Esophagus muscularis mucosa (tissue), 4 donors: ENCODE results near the gene FSCN2. TPM values are rescaled to one million over a fixed set of nuclear protein-coding genes. Genes with fewer than 3 reads are reported as not detected.

Source experiments
- DNase-seq: peaks from one replicate; pipeline ENCODE4 v3.0.0-alpha.2; 2017; ENCODE audit errors: extremely low spot score
- H3K27ac ChIP-seq, 4 donors: fragments of 200-600 bp; sonication (generic); replicated peaks in 1 of 4; 1 replicate in 3 of 4; 2 replicates in 1 of 4; pipeline ENCODE4 v1.5.1; 2016 to 2019; ENCODE audit warnings: mild to moderate bottlenecking in 1 of 4
- H3K27me3 ChIP-seq, 4 donors: fragments of 200-600 bp; sonication (generic); one replicate each; pipeline versions ENCODE4 v1.5.1 to v1.6.0; 2016 to 2019
- H3K36me3 ChIP-seq, 4 donors: fragments of 200-600 bp; sonication (generic); one replicate each; pipeline ENCODE4 v1.5.1; 2016 to 2019
- H3K4me1 ChIP-seq, 4 donors: fragments of 200-600 bp; sonication (generic); one replicate each; pipeline ENCODE4 v1.5.1; 2016 to 2019
- H3K4me3 ChIP-seq, 4 donors: fragments of 200-600 bp; sonication (generic); 1 replicate in 2 of 4; 2 replicates in 2 of 4; pipeline ENCODE4 v1.5.1; 2016 to 2019; ENCODE audit warnings: mild to moderate bottlenecking in 4 of 4, moderate library complexity in 1 of 4
- H3K9me3 ChIP-seq, 4 donors: fragments of 200-600 bp; sonication (generic); 1 replicate in 3 of 4; 2 replicates in 1 of 4; pipeline ENCODE4 v1.5.1; 2016 to 2019
- EP300 ChIP-seq: sonication (generic); formaldehyde crosslinking; IDR thresholded peaks from one replicate; pipeline ENCODE4 v1.6.1; 2017; ENCODE audit warnings: antibody characterized with exemption
- POLR2A ChIP-seq: fragments of 450-650 bp; IDR thresholded peaks from one replicate; pipeline ENCODE4 v1.6.1; 2017; ENCODE audit warnings: antibody characterized with exemption, moderate library complexity, mild to moderate bottlenecking, low read depth
- POLR2AphosphoS5 ChIP-seq, 2 donors: sonication (generic); formaldehyde crosslinking; IDR thresholded peaks; one replicate each; pipeline ENCODE4 v1.6.1; 2017; ENCODE audit warnings: antibody characterized with exemption in 2 of 2
- WGBS: methylation state at CpG from one replicate; pipeline ENCODE4 v1.1.5; 2018; 5-methylcytosine and 5-hydroxymethylcytosine counted together
- intact Hi-C: fragments of 100-400 bp; cut with DNase I; formaldehyde crosslinking; loops from one replicate; pipeline ENCODE4 v1.15.1; 2023
- total RNA-seq, 4 donors: library from RNA; depleted of rRNA; stranded (reverse); fragments of >200 nt; gene quantifications; one replicate each; pipeline versions ENCODE4 v1.1.0 to v1.2.1, GENCODE V29; 2016
- TF ChIP-seq, protein P1 (sequence below), 3 experiments: fragments of 200-600 bp in 2 of 3; fragments of 450-650 bp in 1 of 3; sonication (generic) in 2 of 3; IDR thresholded peaks; one replicate each; pipeline ENCODE4 v1.5.1; 2017 to 2019; ENCODE audit warnings: antibody characterized with exemption in 3 of 3, mild to moderate bottlenecking in 2 of 3, moderate library complexity in 1 of 3

FSCN2 gene
- total RNA-seq, 4 donors from 2014 or later: 1.2 to 2.4 (median 1.7) TPM

DNA sequence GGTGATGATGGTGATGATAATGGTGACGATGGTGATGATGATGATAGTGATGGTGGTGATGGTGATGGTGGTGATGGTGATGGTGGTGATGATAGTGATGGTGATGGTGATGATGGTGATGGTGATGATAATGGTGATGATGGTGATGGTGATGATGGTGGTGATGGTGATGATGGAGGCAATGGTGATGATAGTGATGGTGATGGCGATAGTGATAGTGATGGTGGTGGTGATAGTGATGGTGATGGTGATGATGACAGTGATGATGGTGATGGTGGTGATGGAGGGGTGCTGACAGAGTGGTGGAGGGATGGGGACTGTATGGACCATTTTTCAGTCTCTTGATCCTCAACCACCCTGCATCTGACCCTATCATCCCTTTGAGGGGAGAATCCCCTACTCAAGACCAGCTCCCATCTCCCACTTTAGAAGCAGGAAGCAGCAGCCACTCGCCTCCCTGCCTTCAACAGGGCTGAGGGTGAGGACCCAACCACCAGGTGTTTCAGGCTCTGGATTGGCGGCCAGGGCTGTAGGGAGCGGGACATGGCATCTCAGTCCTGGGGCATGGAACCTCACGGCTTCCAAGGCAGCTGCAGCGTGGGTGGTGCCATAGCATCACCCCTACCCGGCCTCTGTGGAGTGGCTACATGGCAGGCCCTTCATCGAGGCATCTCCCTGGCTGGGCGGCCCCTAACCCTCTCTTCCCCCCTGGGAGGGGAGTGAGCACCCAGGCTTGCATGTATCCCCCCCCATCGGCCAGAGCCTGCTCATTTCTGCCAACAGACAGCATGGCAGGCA is 4.5 kb downstream of the FSCN2 start:
- no peak for DNase-seq
- H3K4me1 ChIP-seq: peaks cover 13 to 26% (median 20%) of the 10 kb centered on the region in 4 donors
- H3K27ac ChIP-seq: no peak overlapping the region
- TF ChIP-seq, protein P1, sequence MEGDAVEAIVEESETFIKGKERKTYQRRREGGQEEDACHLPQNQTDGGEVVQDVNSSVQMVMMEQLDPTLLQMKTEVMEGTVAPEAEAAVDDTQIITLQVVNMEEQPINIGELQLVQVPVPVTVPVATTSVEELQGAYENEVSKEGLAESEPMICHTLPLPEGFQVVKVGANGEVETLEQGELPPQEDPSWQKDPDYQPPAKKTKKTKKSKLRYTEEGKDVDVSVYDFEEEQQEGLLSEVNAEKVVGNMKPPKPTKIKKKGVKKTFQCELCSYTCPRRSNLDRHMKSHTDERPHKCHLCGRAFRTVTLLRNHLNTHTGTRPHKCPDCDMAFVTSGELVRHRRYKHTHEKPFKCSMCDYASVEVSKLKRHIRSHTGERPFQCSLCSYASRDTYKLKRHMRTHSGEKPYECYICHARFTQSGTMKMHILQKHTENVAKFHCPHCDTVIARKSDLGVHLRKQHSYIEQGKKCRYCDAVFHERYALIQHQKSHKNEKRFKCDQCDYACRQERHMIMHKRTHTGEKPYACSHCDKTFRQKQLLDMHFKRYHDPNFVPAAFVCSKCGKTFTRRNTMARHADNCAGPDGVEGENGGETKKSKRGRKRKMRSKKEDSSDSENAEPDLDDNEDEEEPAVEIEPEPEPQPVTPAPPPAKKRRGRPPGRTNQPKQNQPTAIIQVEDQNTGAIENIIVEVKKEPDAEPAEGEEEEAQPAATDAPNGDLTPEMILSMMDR (IDR thresholded peaks at IDR 0.05): no peak
- TF ChIP-seq EP300 (no peak), POLR2A (no peak)
- intact Hi-C loops: no loop called here
- peaks cover 10 to 67% (median 31%) of the 10 kb centered on the region in 4 donors for H3K27me3 ChIP-seq
- no peak overlapping the region for H3K4me3 ChIP-seq
- no peaks in the 10 kb centered on the region for H3K36me3 ChIP-seq
- WGBS: 92% methylated on average over 5 of the region's 11 CpGs
- no peaks in the 10 kb centered on the region for H3K9me3 ChIP-seq

DNA sequence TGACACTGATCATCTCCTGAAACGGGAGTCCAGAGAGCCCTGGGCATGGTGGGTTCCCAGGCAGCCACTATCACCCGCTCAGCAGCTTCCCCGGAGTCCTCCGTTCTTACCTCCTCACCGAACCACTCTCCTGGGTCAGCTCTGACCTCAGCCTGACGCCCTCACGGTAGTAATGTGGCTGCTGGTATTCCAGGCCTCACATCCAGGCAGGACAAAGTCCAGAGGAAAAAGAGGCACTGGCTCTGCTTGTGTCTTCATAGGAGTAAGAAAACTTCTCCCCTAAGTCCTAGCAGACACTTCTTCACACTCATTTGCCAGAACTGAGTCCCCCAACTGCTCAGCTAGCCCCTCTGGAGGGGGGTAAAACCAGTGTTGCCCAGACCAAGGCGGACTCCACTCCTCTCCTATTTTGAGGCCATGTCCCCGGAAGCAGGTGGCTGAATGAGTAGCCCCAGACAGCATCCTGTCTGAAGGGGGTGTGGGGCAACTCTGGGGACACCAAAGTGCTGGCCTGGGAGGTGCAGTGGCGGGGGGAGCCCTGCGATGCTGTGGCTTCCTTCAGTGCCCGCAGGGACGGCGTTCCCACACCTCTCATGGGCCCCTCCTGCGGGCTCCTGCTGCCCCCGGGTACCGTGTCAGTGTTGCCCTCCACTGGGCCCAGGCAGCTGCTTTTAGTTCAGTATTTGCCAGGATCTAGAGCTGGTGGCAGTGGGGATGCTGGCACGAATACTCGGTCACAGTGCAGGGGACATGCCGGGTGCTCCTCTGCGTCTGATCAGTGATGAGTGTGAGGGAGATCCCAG is 5.4 kb downstream of the FSCN2 start:
- H3K9me3 ChIP-seq: no peaks in the 10 kb centered on the region
- no peak for DNase-seq
- peaks cover 15 to 23% (median 17%) of the 10 kb centered on the region in 4 donors for H3K4me1 ChIP-seq
- H3K27ac ChIP-seq: no peak overlapping the region
- H3K4me3 ChIP-seq: no peak overlapping the region
- intact Hi-C loops: no loop called here
- 69% methylated on average over 12 of the region's 21 CpGs for WGBS
- TF ChIP-seq POLR2AphosphoS5 (IDR thresholded peaks at IDR 0.05): no peak
- no peak for TF ChIP-seq POLR2A
- TF ChIP-seq, protein P1 (IDR thresholded peaks at IDR 0.05): no peak
- no peak for TF ChIP-seq EP300
- peaks cover 10 to 66% (median 26%) of the 10 kb centered on the region in 4 donors for H3K27me3 ChIP-seq
- peaks cover 0 to 7% (median 7%) of the 10 kb centered on the region in 4 donors for H3K36me3 ChIP-seq

DNA sequence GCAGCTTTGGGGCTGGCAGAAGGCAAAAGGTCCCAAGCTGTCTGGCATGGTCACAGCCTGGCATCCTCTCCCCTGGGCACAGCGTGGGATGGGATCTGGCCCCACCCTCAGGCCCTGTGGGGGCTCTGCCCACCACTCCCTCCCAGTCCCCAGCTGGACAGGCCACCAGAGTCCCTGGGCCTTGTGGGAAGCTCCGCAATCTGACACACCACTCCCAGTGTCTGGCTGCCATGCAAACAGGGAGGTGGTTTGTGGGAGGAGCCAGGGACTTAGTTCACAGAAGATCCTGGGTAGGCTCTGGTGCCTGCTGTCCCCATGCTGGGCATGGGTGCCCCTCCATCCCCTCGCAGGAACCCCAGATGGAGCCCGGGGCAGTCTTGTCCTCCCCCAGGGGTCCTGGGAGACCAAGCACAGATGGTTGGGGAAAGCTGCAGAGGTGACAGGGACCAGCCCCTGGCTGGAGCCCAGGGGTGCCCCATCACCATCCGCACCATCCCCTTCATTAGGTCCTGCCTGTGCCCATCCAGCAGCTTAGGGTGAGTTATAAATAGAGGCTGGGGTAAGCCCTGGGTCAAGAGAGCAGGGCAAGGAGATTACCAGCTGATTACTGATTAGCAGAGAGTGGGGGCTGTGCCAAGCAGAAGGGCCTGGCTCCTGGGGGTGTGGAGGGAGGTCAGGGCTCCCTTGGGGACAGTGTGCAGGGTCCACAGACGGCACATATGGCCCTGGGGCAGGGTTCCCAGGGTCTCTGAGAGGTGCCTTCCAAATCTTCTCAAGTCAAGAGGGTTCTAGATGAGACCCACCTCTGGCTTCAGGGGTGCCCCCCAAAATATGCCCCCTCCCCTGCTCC is 6.2 kb downstream of the FSCN2 start:
- Histone ChIP-seq H3K36me3 (peaks cover 0 to 16% (median 15%) of the 10 kb centered on the region in 4 donors), H3K27me3 (peaks cover 10 to 58% (median 26%) of the 10 kb centered on the region in 4 donors), H3K4me1 (peaks cover 15 to 23% (median 17%) of the 10 kb centered on the region in 4 donors), H3K27ac (no peak overlapping the region), H3K4me3 (no peak overlapping the region), H3K9me3 (no peaks in the 10 kb centered on the region)
- intact Hi-C loops: no loop called here
- TF ChIP-seq POLR2A: no peak
- 45% methylated on average over 2 of the region's 6 CpGs for WGBS
- DNase-seq: no peak

DNA sequence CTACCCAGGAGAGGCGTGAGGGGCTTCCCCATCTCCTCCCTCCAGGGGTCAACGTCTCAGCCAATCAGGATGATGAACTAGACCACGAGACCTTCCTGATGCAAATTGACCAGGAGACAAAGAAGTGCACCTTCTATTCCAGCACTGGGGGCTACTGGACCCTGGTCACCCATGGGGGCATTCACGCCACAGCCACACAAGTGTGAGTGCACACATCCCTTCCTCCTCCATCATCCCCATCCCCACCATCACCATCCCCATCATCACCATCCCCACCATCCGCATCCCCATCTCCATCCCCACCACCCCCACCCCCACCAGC is 6.8 kb downstream of the FSCN2 start:
- no peak for DNase-seq
- 78% methylated on average over 4 of the region's 5 CpGs for WGBS
- Histone ChIP-seq H3K9me3 (no peaks in the 10 kb centered on the region), H3K27ac (no peak overlapping the region), H3K4me3 (no peak overlapping the region), H3K4me1 (peaks cover 15 to 23% (median 17%) of the 10 kb centered on the region in 4 donors), H3K27me3 (peaks cover 10 to 56% (median 26%) of the 10 kb centered on the region in 4 donors), H3K36me3 (peaks cover 0 to 22% (median 21%) of the 10 kb centered on the region in 4 donors)
- intact Hi-C loops: no loop called here
- TF ChIP-seq POLR2AphosphoS5 (IDR thresholded peaks at IDR 0.05) (no peak), POLR2A (no peak)

DNA sequence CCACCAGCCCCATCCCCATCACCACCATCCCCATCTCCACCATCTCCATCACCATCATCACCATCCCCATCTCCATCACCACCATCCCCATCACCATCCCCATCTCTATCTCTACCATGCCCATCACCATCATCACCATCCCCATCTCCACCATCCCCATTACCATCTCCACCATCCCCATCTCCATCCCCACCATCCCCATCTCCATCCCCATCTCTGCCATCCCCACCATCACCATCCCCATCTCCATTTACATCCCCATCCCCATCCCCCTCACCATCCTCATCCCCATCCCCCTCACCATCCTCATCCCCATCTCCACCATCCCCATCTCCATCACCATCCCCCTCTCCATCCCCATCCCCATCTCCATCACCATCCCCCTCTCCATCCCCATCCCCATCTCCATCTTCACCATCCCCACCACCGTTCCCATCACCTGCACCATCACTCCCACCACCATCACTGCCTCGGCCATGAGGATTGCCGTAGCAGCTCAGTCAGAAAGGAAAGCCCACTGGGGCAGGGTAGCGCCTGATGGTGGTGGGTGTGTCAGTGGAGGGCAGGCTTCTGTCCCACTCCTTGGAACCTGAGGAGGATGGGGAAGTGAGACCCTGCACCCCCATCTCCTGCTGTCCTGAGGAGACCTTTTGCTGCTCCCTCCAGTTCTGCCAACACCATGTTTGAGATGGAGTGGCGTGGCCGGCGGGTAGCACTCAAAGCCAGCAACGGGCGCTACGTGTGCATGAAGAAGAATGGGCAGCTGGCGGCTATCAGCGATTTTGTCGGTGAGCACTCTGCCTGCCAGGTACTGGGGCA is 7.5 kb downstream of the FSCN2 start:
- no peak for DNase-seq
- Histone ChIP-seq H3K9me3 (no peaks in the 10 kb centered on the region), H3K27me3 (peaks cover 10 to 56% (median 26%) of the 10 kb centered on the region in 4 donors), H3K4me1 (peaks cover 15 to 23% (median 17%) of the 10 kb centered on the region in 4 donors), H3K36me3 (peaks cover 5 to 29% (median 28%) of the 10 kb centered on the region in 4 donors), H3K27ac (no peak overlapping the region), H3K4me3 (no peak overlapping the region)
- 67% methylated on average over 5 of the region's 13 CpGs for WGBS
- TF ChIP-seq, protein P1 (IDR thresholded peaks at IDR 0.05): no peak
- TF ChIP-seq EP300 (no peak), POLR2A (no peak), POLR2AphosphoS5 (IDR thresholded peaks at IDR 0.05) (no peak)
- intact Hi-C loops: no loop called here
